HCT116 (cell line): ENCODE results near the gene YWHAH. TPM values are rescaled to one million over a fixed set of nuclear protein-coding genes. Genes with fewer than 3 reads are reported as not detected.
A peak's percentile ranks its signal among the peaks of the same experiment; 100 is the strongest.

Source experiments
- ATAC-seq: fragments of 200-7000 bp; cut with Tn5 transposase; 2 replicates; pipeline ENCODE4 v1.9.1; 2020; ENCODE audit warnings: mild to moderate bottlenecking, moderate library complexity
- BruUV-seq: library from RNA; stranded (reverse); fragments of 400-500 nt; replicated peaks from 2 replicates; lab custom pipeline; 2021; lab: Mats Ljungman, UMichigan
- CTCF ChIA-PET: fragments of 300-600 bp; sonication (Branson Sonifier 250); formaldehyde crosslinking; loops from one replicate; lab custom pipeline; 2021; ENCODE audit warnings: antibody characterized with exemption; lab: Charles Lee
- POLR2A ChIA-PET: fragments of 300-600, 350-600 bp; sonication (Branson Sonifier 250); formaldehyde crosslinking; loops from one replicate; lab custom pipeline; 2021; ENCODE audit warnings: antibody characterized with exemption; lab: Charles Lee
- RAD21 ChIA-PET, 2 experiments: fragments of 300-600 bp; sonication (Branson Sonifier 250); formaldehyde crosslinking; loops; one replicate each; lab custom pipeline; 2023; ENCODE audit warnings: low total read pairs in 2 of 2; ENCODE audit not compliant: uncharacterized antibody in 2 of 2, unreplicated experiment in 2 of 2, low non-redundant PET in 1 of 2; lab: Charles Lee
- DNase-seq: peaks from one replicate; pipeline ENCODE4 v3.0.0-alpha.2; 2010; ENCODE audit warnings: low read depth, low spot score
- H2AFZ ChIP-seq: fragments of 200-600 bp; shearing (Covaris generic), sonication (generic); 2 replicates; pipeline ENCODE4 v1.6.1; 2017; ENCODE audit warnings: low read depth, mixed run types, mixed read lengths, antibody characterized with exemption, low read length; ENCODE audit not compliant: poor library complexity, severe bottlenecking
- H3K27ac ChIP-seq: 2 replicates; pipeline ENCODE4 v1.5.1; 2012; ENCODE audit warnings: low read depth, low read length
- H3K27me3 ChIP-seq: fragments of 200-600 bp; sonication (generic); 2 replicates; pipeline ENCODE4 v1.6.1; 2016; ENCODE audit warnings: mixed run types, low read length, mixed read lengths; ENCODE audit not compliant: insufficient read depth
- H3K36me3 ChIP-seq, 2 experiments: fragments of 200-500 bp in 1 of 2; fragments of 200-600 bp in 1 of 2; sonication (Bioruptor generic) in 1 of 2; sonication (generic) in 1 of 2; 2 replicates each; pipeline versions ENCODE4 v1.5.1 to v1.6.1; 2014 to 2016; ENCODE audit warnings: low read length in 2 of 2, inconsistent platforms in 1 of 2, mixed read lengths in 1 of 2, mixed run types in 1 of 2; ENCODE audit not compliant: insufficient read depth in 2 of 2, control insufficient read depth in 1 of 2
- H3K4me1 ChIP-seq, 2 experiments: fragments of 200-600 bp in 1 of 2; sonication (generic) in 1 of 2; 2 replicates each; pipeline versions ENCODE4 v1.5.1 to v1.6.1; 2012 to 2017; ENCODE audit warnings: low read length in 2 of 2, inconsistent platforms in 1 of 2, mild to moderate bottlenecking in 1 of 2, mixed read lengths in 1 of 2, mixed run types in 1 of 2, moderate library complexity in 1 of 2; ENCODE audit not compliant: insufficient read depth in 2 of 2, control insufficient read depth in 1 of 2
- H3K4me2 ChIP-seq: fragments of 200-600 bp; sonication (generic); 2 replicates; pipeline ENCODE4 v1.6.1; 2017; ENCODE audit warnings: mixed run types, low read length, mixed read lengths
- H3K4me3 ChIP-seq, 2 experiments: fragments of 200-600 bp in 1 of 2; sonication (generic) in 1 of 2; replicated peaks in 1 of 2; 2 replicates each; pipeline ENCODE4 v1.5.1; 2011 to 2016; ENCODE audit warnings: low read length in 2 of 2, control low read depth in 1 of 2, low read depth in 1 of 2, mild to moderate bottlenecking in 1 of 2, mixed read lengths in 1 of 2, mixed run types in 1 of 2
- H3K79me2 ChIP-seq: fragments of 200-600 bp; sonication (generic); 2 replicates; pipeline ENCODE4 v1.6.1; 2017; ENCODE audit warnings: mild to moderate bottlenecking, mixed run types, low read length, moderate library complexity, mixed read lengths; ENCODE audit not compliant: insufficient read depth
- H3K9ac ChIP-seq: fragments of 200-600 bp; sonication (generic); 2 replicates; pipeline ENCODE4 v1.6.1; 2016; ENCODE audit warnings: low read length, mixed read lengths
- H3K9me2 ChIP-seq: fragments of 200-600 bp; sonication (generic), shearing (Covaris generic); 2 replicates; pipeline ENCODE4 v1.6.1; 2017; ENCODE audit warnings: mixed run types, mild to moderate bottlenecking, moderate library complexity; ENCODE audit not compliant: insufficient read depth
- H3K9me3 ChIP-seq, 2 experiments: fragments of 200-500 bp in 1 of 2; fragments of 200-600 bp in 1 of 2; sonication (Bioruptor generic) in 1 of 2; sonication (generic) in 1 of 2; 2 replicates each; pipeline ENCODE4 v1.6.1; 2014 to 2017; ENCODE audit warnings: low read length in 2 of 2, mixed read lengths in 2 of 2, inconsistent platforms in 1 of 2, low read depth in 1 of 2, mild to moderate bottlenecking in 1 of 2, mixed run types in 1 of 2, moderate library complexity in 1 of 2; ENCODE audit not compliant: control insufficient read depth in 1 of 2, insufficient read depth in 1 of 2
- H4K20me1 ChIP-seq: fragments of 200-600 bp; sonication (generic), shearing (Covaris generic); 2 replicates; pipeline ENCODE4 v1.6.1; 2017; ENCODE audit warnings: mixed run types, mild to moderate bottlenecking, moderate library complexity; ENCODE audit not compliant: insufficient read depth
- CEBPB ChIP-seq: IDR thresholded peaks from 2 replicates; pipeline ENCODE4 v1.6.1; 2012; ENCODE audit warnings: low read depth
- CTCF ChIP-seq, 3 experiments: fragments of 200-600 bp in 1 of 3; sonication (generic) in 1 of 3; IDR thresholded peaks in 2 of 3; conservative IDR thresholded peaks in 1 of 3; 2 replicates each; pipeline ENCODE4 v1.5.1; 2012 to 2017; ENCODE audit warnings: low read depth in 2 of 3, low read length in 2 of 3, antibody characterized with exemption in 1 of 3, borderline replicate concordance in 1 of 3, control low read depth in 1 of 3, mild to moderate bottlenecking in 1 of 3, mixed read lengths in 1 of 3, mixed run types in 1 of 3, moderate library complexity in 1 of 3; ENCODE audit not compliant: insufficient read depth in 1 of 3
- ELF1 ChIP-seq: IDR thresholded peaks from 2 replicates; pipeline ENCODE4 v1.6.1; 2012; ENCODE audit warnings: low read depth, borderline replicate concordance
- MAX ChIP-seq: IDR thresholded peaks from 2 replicates; pipeline ENCODE4 v1.6.1; 2012
- POLR2AphosphoS5 ChIP-seq: IDR thresholded peaks from 2 replicates; pipeline ENCODE4 v1.6.1; 2011; ENCODE audit warnings: mild to moderate bottlenecking, low read depth, low read length, moderate library complexity
- REST ChIP-seq: IDR thresholded peaks from 2 replicates; pipeline ENCODE4 v1.6.1; 2012; ENCODE audit warnings: low read depth
- SP1 ChIP-seq: IDR thresholded peaks from 2 replicates; pipeline ENCODE4 v1.6.1; 2012; ENCODE audit warnings: low read depth
- SRF ChIP-seq: IDR thresholded peaks from 2 replicates; pipeline ENCODE4 v1.6.1; 2012; ENCODE audit warnings: low read depth
- TCF7L2 ChIP-seq: IDR thresholded peaks from 2 replicates; pipeline ENCODE4 v1.7.0; 2011; ENCODE audit warnings: borderline replicate concordance, inconsistent platforms; ENCODE audit not compliant: insufficient read depth, insufficient read length; ENCODE audit errors: extremely low read depth
- YY1 ChIP-seq: IDR thresholded peaks from 2 replicates; pipeline ENCODE4 v1.6.1; 2011; ENCODE audit warnings: low read length, low read depth, moderate library complexity, mild to moderate bottlenecking; ENCODE audit not compliant: insufficient replicate concordance; ENCODE audit errors: extremely low read depth
- ZBTB33 ChIP-seq: IDR thresholded peaks from 2 replicates; pipeline ENCODE4 v1.6.1; 2011; ENCODE audit warnings: mild to moderate bottlenecking, low read length, moderate library complexity; ENCODE audit not compliant: insufficient replicate concordance; ENCODE audit errors: extremely low read depth
- ZFX ChIP-seq: fragments of 450-650 bp; IDR thresholded peaks from 2 replicates; pipeline ENCODE4 v1.6.1; 2017
- intact Hi-C: fragments of 100-400 bp; cut with micrococcal nuclease; formaldehyde crosslinking; loops from 2 replicates; pipeline ENCODE4 v1.10.0; 2022
- total RNA-seq: library from RNA; stranded (reverse); gene quantifications from one replicate; pipeline ENCODE4 v1.2.1, GENCODE V29; 2021; ENCODE audit not compliant: unreplicated experiment

The YWHAH gene
- total RNA-seq, 1 experiment from 2014 or later, result 140 TPM

GRCh38 chr22:31926969-31927368, 17.4 kb upstream of the YWHAH start:
- no peak overlapping the region for H3K4me3 ChIP-seq
- intact Hi-C loops, result no loop called here
- no peaks in the 10 kb centered on the region for H3K79me2 ChIP-seq
- no peaks in the 10 kb centered on the region for H4K20me1 ChIP-seq
- no peak overlapping the region for H3K4me2 ChIP-seq
- DNase-seq, result no peak
- H2AFZ ChIP-seq, result no peak overlapping the region
- ATAC-seq, result peak; percentile 42; the same call in 1 of the 2 replicates
- TF ChIP-seq CEBPB, result no peak
- no peak for TF ChIP-seq REST
- no peak for TF ChIP-seq TCF7L2
- TF ChIP-seq MAX, result no peak
- no peak for TF ChIP-seq ELF1
- no TSS peak for BruUV-seq
- no peaks in the 10 kb centered on the region for H3K9me2 ChIP-seq
- H3K9me3 ChIP-seq, result no peaks in the 10 kb centered on the region
- H3K27me3 ChIP-seq, result peaks cover 5% of the 10 kb centered on the region; the same call in 1 of the 2 replicates
- H3K27ac ChIP-seq, result no peak overlapping the region
- peaks cover 0 to 3% of the 10 kb centered on the region in 2 experiments; a peak in 1 of 4 replicates for H3K4me1 ChIP-seq
- no peaks in the 10 kb centered on the region for H3K36me3 ChIP-seq
- CTCF ChIA-PET, result no interaction called here
- POLR2A ChIA-PET, result no interaction called here
- H3K9ac ChIP-seq, result no peak overlapping the region
- RAD21 ChIA-PET, result no interaction called here

GRCh38 chr22:31927562-31927961, 16.8 kb upstream of the YWHAH start:
- Histone ChIP-seq H3K9ac (no peak overlapping the region), H3K79me2 (no peaks in the 10 kb centered on the region), H3K9me2 (no peaks in the 10 kb centered on the region), H3K9me3 (no peaks in the 10 kb centered on the region), H3K4me2 (no peak overlapping the region), H3K27ac (no peak overlapping the region), H3K27me3 (peaks cover 5% of the 10 kb centered on the region; the same call in 1 of the 2 replicates), H3K36me3 (no peaks in the 10 kb centered on the region), H3K4me1 (peaks cover 0 to under 1% of the 10 kb centered on the region in 2 experiments; a peak in 1 of 4 replicates), H3K4me3 (no peak overlapping the region), H4K20me1 (no peaks in the 10 kb centered on the region), H2AFZ (no peak overlapping the region)
- CTCF ChIA-PET, result no interaction called here
- RAD21 ChIA-PET, result no interaction called here
- intact Hi-C loops, result no loop called here
- no TSS peak for BruUV-seq
- DNase-seq (no peak), ATAC-seq (no peak)
- POLR2A ChIA-PET, result no interaction called here
- TF ChIP-seq SRF, result no peak
- no peak for TF ChIP-seq ZBTB33
- TF ChIP-seq YY1, result no peak
- no peak for TF ChIP-seq ELF1
- no peak for TF ChIP-seq ZFX
- no peak for TF ChIP-seq SP1
- no peak for TF ChIP-seq POLR2AphosphoS5
- TF ChIP-seq CTCF (IDR thresholded peaks at IDR 0.05 in 2 of 3, conservative IDR thresholded peaks at IDR 0.05 in 1 of 3; ENCODE audit: borderline replicate concordance in 1 of 3, insufficient read depth in 1 of 3, low read depth in 2 of 3, low read length in 2 of 3), result no peak
